Measurements from ENCODE around the gene HS6ST2.

HS6ST2 gene

DNA sequence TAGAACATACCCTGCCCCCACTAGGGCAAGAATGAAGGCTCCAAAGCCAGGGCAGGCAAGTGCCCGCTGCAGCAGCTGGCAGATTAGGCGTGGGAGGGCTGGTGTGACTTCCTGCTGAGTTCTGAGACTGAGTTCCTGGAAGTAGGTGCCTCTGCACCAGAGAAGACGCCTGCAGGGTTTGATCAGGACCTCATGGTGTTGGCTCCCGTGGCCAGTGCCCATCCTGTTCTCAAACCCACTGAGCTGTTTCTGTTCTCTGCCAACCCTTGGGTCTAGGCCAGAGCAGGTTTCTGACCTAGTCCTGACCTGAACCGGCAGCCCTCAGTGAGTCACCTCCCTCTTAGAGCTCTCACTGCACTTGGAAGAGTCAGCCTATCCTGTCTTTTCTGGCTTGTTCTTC lies 220.7 kb downstream of the HS6ST2 start:
- peak; percentile 17 for DNase-seq

DNA sequence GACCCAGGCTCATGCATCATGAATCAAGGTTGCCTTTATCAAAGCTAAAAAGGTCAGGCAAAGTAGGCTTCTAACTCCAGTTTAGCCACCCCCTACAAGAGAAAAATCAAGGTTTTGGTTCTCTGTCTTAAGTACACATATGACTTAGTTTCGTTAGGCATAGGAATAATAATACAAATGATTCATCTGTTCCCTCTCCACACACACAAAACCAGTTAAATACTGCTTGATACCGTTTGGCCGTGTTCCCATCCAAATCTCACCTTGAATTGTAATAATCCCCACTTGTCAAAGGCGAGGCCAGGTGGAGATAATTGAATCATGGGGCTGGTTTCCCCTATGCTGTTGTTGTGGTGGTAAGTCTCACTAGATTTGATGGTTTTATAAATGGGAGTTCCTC lies 226.2 kb downstream of the HS6ST2 start:
- no peak for DNase-seq

DNA sequence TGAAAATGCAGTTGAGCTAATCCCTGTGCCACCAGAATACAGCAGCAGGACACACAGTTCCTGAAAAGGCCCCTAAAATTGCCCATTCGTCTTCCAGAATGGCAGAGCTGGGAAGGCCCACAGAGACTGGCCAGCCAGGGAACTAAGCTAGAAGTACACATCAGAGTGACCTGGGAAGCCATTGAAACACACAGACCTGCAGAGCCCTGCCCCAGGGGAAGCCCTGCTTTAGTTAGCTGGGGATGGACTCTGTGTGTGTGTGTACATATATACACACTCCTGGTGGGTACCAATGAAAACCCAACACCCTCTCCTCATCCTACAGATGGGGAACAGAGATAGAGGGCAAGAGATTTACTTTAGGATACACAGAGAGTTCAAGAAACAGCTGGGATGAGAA lies 227.7 kb downstream of the HS6ST2 start:
- no peak for DNase-seq

DNA sequence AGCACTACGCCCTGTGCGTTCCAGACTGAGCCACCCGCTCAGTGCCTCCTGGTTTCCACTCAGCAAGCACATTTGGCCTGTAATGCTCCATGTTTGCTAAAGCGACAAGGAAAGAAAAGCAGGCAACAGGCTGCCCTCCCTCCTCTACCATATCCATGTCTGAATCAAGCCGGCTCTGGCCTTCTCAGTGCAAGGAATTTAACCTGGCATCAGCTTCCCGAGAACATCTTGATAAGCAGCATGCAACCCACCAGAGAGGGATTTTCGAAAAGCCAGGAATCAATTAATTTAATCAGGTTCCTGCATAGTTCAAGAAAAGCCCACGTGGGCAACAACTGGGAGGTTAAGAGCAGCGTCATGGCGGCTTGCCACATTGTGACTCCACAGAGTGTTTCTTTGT lies 228.2 kb downstream of the HS6ST2 start:
- DNase-seq = no peak

DNA sequence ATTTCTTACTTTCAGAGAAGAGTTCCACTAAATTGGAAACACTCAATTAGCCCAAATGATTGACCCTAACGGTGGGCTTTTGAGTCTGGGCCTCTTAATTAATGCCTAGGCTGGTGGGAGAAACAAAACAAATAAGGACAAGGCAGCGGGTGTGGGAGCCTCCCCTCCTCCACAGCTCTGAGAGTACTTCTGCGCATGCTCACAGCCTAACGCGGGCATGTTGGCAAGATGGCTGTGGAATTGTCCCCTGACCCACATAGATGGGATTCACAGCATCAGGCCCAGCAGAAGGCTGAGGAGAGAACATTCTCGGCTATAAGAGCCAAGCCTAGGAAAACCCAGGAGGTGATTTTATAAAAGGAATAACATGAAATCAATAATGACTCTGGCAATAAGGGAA lies 230.1 kb downstream of the HS6ST2 start:
- no peak for DNase-seq

DNA sequence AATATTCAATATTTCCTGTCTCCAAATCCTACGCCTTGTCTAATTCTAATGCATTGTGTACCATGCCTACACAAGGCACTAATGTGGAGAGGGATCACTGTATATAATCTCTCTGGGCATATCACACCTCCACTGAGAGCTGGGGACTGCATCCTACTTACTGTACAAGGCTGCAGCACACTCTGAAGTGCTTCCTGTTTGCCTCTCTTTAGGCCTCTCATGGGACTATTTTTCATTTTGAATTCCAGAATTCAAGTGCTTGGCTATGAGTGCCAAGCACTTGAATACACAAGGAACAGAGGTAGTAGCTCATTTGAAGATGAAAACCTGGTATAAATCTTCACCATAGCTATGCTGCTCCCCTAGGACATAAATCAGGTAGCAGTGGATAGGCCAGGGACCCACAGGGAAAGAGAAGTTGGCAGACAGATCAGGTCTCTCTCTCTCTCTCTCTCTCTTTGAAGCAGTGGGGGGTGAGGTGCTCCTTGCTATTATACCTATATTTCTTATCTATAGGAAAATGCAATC lies 239.9 kb downstream of the HS6ST2 start:
- DNase-seq = no peak

DNA sequence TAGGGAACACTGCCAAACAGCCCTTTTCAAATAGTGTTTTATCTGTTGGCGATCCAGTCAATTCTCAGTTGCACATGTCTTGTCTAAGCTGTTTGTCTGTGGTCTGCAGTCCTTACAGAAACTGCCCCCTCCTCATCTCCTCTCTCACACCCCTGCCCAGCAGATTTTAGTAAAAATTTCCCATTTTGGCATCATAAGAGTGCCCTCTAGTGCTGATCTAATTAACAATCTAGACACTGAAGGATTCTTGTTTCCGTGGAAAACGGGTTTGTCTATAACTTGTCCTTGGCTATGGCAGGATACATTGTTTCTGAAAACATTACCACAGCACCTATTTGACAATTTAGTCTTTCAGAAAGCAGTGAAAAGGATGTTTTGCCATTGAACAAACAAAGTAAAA lies 242.4 kb downstream of the HS6ST2 start:
- peak; percentile 9 for DNase-seq

DNA sequence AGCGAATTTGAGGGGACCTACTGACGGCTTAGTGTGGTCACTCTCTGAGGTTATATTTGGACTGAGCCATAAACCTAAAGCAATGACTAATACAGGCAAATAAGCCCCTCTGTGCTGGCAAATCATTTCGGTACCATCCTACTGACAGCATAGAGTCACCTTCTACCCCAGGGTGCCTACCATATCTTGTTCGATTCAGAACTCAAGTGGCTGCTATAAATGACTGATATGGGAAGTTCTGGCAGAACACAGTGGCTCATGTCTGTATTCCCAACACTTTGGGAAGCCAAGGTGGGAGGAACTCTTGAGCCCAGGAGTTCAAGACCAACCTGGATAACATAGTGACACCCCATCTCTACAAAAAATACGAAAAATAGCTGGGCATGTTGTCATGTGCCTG lies 243.5 kb downstream of the HS6ST2 start:
- no peak for DNase-seq

DNA sequence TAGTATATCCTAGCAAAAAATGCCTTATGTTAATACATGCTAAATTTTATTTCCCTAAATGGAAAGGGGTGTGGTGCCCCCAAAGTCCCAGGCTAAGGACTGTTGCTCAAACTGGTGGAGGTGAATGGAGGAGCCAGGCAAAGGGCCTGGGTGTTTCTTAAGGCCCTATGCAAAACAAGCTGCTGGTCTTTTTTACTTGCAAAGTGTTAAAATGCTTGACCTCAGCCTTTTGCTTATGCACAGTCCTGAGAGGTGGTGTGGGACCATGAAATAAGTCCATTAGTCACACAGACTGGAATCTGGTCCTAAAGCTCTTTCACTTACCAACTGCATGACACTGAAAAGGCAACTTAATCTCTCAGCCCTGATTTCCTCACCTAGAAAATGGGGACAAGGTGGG lies 246.1 kb downstream of the HS6ST2 start:
- no peak for DNase-seq

DNA sequence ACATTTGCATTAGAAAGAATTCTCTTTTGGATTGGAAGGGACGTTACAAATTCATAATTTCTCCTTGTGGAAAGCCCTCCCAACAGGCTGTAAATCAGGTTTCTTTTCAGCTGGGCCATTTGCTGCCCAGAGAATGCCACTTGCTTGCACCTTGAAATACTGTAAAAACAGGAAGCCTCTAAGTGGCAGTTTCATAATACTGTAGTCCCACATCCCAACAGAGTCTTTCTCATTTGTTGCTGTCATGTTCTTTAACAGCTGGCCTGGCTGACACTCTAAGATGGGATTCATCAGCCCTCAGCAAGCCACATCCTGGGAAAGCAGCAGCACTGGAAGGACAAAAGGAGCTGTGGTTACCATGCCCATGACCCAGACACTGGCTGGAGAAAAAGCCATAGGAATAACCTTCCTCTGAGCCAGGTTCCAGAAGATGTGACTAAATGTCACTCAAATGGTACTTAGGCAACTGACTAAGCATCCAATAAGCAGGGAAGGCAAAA lies 247.7 kb downstream of the HS6ST2 start:
- DNase-seq = no peak

DNA sequence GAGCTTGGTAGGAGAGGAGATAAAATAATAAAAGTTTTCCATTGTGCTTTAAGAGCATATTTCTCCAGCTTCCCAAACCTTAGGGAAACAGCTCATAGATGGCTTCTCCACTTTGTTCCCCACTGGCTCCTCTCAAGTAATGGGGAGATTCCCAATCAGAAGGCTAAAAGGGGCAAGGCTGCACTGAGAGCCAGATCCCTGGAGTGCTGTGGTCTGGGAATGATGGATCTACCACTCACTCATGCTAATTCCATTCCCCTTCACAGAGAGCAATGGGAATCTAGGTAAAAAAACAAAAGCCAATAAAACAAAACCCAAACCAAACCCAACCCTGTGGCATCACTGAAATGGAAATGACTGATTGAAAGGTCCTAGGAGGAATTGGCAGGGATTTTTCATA lies 249.9 kb downstream of the HS6ST2 start:
- DNase-seq = no peak

DNA sequence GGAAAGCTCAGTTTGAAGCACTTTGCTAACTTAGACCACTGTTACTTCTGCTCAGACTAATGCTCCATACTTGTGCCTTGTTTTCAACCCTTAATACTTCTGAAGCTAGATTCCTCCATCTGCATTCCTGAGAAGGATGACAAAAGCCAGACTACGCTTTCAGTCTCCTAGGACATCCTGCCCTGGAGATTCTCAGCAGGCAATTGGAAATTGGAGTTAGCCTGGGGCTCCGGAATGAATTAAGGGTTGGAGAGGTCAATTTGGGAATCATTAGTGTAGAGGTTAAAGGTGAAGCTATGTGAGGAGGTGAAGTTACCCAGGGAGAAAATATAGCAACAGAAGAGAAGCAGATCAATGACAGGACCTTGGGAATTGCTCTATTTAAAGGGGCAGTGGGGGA lies 253.7 kb downstream of the HS6ST2 start:
- no peak for DNase-seq

DNA sequence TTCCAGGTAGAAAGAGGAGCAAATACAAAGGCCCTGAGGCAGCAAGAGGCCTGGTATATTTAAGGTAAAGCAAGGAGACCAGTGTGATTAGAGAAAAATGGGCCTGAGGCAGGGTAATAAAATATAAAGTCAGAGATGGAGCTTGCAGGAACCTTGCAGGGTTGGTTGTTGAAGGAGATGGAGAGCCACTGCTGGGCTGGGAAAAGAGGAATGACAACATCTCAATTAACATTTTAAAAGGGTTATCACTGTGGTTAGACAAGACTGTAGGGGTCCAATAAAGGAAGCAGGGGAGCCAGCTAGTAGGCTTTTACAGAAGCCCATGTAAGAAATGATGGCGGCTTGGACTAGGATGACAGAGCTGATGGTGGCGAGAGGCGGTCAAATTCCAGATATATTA lies 264.0 kb downstream of the HS6ST2 start:
- no peak for DNase-seq

DNA sequence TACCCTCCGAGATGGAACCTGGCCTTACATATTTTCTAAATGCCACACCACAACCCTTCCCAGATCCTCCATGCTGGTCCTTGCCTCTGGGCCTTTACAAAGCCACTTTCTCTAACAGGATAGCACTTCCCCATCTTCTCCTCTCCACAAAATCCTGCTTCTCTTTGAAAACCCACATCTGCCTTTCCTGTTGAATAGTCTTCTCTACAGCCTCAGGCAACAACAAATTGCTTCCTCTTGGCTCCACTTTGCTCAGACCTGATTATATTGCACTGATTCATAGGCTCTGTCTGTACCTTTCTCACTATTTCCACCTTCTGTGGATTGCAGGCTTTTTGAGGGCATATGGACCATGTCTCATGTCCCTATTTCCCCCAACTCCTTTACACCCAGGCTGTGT lies 265.9 kb downstream of the HS6ST2 start:
- DNase-seq = no peak

DNA sequence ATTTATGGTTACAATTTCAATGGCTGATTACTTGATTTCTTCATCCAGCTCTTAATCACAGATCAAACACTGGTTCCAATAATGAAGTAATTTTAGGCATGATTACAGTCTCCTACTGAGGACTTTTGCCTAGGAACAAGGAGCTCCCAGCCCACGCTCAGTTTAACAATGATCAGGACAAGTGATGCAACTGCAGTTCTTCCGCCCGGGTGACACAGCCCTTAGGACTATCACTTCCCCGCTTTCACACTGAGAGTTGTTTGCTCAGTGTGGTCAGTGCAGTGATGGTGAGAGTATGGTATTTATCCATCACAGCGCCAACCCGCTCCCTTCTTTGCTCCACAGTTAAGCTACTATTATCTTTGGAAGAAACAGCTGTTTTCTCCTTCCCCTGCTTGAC lies 266.4 kb downstream of the HS6ST2 start:
- DNase-seq = no peak

DNA sequence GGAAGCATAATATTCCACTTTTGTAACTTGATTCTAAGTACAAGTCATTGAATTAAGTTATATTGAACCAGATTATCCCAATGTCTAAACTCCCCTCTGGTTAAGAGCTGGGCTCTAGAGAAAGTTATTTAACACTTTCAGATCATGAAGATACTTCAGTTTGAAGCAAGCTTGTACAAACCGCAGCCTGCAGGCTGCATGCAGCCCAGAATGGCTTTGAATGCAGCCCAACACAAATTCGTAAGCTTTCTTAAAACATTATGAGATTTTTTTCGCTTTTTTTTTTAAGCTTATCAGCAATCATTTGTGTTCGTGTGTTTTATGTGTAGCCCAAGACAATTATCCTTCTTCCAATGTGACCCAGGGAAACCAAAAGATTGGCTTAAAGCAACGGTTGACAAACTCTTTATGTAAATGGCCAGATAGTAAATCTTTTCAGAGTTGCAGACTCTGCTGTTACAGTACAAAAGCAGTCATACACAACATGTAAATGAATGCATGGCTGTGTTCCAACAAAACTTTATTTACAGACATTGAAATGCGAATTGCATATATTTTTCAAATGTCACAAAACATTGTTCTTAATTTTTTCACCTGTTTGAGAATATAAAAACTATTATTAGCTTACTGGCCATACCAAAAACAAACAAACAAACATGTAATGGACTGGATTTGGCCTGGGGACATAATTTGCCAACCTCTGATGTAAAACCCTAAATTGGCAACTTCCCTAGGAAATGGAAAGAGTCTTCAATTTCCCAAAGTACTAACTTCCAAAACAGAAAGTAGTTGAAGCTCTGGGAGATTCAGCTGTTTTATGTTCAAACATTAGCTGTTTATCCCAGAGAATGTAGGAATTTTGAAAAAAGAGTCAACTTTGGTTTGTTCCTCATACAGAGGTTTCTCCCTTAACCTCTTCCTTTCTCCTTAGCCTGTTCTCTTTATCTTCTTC lies 268.5 kb downstream of the HS6ST2 start:
- DNase-seq = no peak

DNA sequence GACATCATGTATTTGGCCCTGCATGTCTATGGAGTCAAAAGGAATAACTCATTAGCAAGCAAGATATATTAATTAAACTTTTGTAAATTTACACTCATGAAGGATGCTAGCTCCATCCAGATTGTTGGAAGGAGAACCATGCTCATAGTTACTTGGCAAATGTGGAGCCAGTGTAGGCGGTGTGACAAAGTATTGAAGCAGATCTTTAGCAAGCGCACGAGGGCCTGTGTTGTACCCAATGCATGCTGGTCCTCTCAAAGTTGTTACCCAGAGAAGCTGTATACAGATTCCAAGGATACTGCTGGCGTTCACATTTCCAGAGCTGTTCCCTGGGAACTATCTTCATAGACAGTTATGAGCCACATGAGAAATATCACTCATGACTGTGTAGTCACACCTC lies 273.2 kb downstream of the HS6ST2 start:
- DNase-seq = no peak

DNA sequence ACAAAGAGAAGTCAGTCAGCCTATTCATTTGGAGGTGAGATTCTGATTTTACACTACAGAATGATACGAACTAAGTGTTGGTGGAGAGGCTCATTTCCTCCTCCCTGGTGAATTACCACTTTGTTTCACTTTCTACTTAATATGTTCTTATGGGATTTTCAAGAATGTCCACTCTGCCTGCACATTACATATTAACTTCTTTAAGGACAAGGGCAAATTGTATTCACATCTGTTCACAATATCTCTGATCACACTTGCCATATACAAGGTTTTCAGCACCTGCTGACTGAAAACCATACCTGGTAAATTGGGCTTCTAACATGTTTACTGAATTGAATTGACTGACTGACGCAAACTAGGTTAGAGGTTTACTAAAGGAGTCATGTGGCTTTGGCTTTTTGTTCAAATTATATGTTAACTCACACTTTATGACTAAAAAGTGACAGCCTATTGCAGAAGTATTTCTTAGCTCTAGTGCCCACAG lies 281.2 kb downstream of the HS6ST2 start:
- no peak for DNase-seq

DNA sequence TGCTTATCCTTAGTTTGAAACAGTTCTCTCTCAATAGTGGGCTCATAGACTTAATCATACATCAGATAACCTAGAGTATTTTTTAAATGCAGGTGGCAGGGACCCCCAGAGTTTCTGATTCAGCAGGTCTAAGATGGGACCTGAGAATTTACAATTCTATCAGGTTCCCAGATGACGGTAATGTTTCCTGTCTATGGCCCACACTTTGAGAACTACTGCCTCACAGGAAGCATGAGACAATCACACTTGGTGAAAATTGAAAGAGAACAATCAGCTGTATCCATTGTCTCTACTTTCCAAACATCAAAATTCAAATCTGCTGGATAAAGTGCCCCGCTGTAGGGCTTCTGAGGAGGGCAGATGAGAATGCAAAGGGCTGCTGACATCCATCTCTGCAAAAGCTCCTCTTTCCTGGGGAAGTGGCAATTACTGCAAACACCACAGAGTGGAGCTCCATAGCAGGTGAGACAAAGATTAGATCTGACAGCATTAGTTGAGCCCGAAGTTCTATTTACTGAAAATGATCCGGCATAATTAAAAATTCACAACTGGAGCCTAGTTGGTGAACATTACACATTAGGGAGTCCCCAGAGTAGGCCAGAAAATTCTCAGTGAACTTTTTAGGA lies 281.8 kb downstream of the HS6ST2 start:
- DNase-seq = no peak

DNA sequence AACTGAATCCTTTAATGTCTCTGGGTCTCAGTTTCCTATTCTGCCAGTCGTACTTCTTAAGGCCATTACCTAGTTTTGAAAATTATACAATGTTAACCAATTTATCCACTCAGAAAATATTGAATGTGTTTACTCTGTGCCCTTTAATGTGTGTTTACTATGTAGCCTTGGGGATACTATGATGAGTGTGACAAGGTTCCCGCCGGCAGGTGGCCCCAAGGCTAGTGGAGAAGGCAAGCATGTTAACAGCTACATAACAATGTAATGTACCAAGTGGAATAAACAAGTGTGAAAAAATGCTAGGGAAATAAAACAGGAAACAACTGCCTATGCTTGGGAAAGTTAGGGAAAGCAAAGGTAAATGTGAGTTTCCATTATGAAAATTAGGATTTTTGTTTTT lies 282.3 kb downstream of the HS6ST2 start:
- no peak for DNase-seq

DNA sequence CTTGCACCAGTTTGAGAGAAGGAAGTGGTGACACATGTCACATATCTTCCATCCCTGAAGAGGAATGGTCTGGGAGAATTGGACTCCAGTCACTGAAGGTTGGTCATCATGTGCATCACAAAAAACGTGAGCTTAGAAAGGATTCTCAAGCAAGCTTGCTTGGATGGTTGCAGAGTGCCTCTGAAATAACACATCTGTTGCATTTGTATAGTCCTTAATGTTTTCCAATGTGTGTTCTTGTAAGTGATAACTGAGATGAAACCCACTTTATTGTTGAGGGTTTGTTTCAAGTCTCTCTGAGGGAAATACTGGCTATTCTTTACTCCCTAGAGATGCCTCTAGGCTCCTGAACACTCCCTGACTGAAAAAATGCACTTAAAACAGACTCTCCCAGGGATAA lies 285.1 kb downstream of the HS6ST2 start:
- DNase-seq = no peak

DNA sequence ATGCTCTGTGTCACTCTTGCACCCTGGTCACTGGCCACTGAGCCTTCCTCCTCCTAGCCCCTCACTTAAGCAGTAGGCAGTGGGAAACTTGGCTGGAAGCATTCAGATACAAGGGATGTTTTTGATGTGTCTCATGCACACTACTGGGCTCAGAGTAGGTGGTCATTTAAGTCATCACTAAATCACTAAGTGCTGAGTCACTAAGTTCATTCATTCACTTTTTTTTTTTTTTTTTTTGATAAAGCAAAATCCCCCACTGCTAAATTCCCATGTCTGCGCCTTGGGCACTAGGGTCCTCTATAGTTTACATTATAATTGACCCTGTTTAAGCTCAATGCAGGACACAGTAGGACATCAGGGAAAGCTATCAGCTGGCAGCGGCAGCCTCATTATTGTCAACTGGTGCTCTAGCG lies 287.2 kb downstream of the HS6ST2 start:
- no peak for DNase-seq

DNA sequence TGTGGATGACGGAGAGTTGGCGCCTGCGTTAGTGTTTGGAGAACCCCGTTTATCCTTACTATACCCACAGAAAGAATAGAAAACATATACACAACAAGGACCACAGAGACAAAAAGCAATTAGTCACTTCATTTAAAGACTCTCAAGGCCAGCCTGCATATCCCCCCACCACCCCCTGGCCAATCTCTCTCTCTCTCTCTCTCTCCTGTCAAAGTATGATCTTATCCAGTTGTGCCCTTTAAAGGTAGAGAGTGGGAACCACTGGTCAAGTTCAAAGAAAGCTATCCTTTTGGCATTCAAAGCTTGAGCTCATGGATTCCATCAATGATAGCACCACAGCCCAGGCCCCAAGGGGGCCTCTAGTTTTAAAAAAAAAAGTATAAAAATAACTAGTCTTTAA lies 289.3 kb downstream of the HS6ST2 start:
- DNase-seq = no peak

DNA sequence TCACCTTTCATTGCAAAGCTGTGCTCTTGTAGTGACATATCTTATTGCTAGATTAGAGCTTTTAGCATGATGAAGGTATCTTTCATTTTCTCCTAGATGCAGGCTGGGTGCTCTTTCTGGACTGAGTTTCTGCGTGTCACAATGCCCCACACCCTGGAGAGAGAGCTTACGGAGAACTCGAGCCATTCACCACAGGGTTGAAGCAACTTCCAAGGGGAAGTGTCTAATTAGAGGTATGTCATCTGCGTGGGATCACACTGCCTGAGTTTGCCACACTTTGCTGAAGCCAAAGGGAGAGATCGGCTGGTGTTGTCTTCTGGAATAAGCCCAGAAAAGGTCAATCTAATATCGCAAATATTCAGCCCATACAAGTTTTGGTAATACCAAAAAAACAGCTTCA lies 290.3 kb downstream of the HS6ST2 start:
- no peak for DNase-seq
